GM23338 (cell line): ENCODE measurements around the gene MARCHF10. TPM values are rescaled to one million over a fixed set of nuclear protein-coding genes. Genes with fewer than 3 reads are reported as not detected.

Experiments used
- ATAC-seq: fragments of 200-7000 bp; cut with Tn5 transposase; 3 replicates; pipeline ENCODE4 v1.9.1; 2020
- DNase-seq: peaks from one replicate; pipeline ENCODE4 v3.0.0-alpha.2; 2015; ENCODE audit warnings: low spot score
- H2AFZ ChIP-seq: fragments of 200-600 bp; sonication (generic); 2 replicates; pipeline ENCODE4 v1.8.0; 2016; ENCODE audit warnings: antibody characterized with exemption, mild to moderate bottlenecking, moderate library complexity
- H3F3A ChIP-seq: fragments of 200-600 bp; sonication (generic); replicated peaks from 2 replicates; pipeline ENCODE4 v1.8.0; 2017; ENCODE audit warnings: antibody characterized with exemption, mixed run types, low read depth
- H3K27ac ChIP-seq: fragments of 200-600 bp; sonication (generic); 2 replicates; pipeline ENCODE4 v1.6.1; 2016; ENCODE audit warnings: low read depth
- H3K27me3 ChIP-seq: fragments of 200-600 bp; sonication (generic); 2 replicates; pipeline ENCODE4 v1.8.0; 2016; ENCODE audit warnings: mild to moderate bottlenecking, mixed run types, moderate library complexity; ENCODE audit not compliant: insufficient read depth
- H3K36me3 ChIP-seq: fragments of 200-600 bp; sonication (generic); 2 replicates; pipeline ENCODE4 v1.8.0; 2016; ENCODE audit warnings: mild to moderate bottlenecking; ENCODE audit not compliant: insufficient read depth
- H3K4me1 ChIP-seq: fragments of 200-600 bp; sonication (generic); 2 replicates; pipeline ENCODE4 v1.8.0; 2016; ENCODE audit warnings: mild to moderate bottlenecking, moderate library complexity; ENCODE audit not compliant: insufficient read depth
- H3K4me2 ChIP-seq: fragments of 200-600 bp; sonication (generic); 2 replicates; pipeline ENCODE4 v1.7.1; 2017; ENCODE audit warnings: mixed run types
- H3K4me3 ChIP-seq: fragments of 200-600 bp; sonication (generic); 2 replicates; pipeline ENCODE4 v1.6.1; 2016; ENCODE audit warnings: mixed run types
- H3K79me2 ChIP-seq: fragments of 200-600 bp; sonication (generic); replicated peaks from 2 replicates; pipeline ENCODE4 v1.8.0; 2017; ENCODE audit warnings: mild to moderate bottlenecking; ENCODE audit not compliant: insufficient read depth
- H3K9me2 ChIP-seq: fragments of 200-600 bp; sonication (generic); 2 replicates; pipeline ENCODE4 v1.8.0; 2017; ENCODE audit not compliant: insufficient read depth
- H4K20me1 ChIP-seq: fragments of 200-600 bp; sonication (generic); replicated peaks from 2 replicates; pipeline ENCODE4 v1.8.0; 2017; ENCODE audit warnings: mild to moderate bottlenecking; ENCODE audit not compliant: insufficient read depth
- H3K27ac Mint-ChIP-seq: 2 replicates; pipeline ENCODE4 v1.8.0; 2020; ENCODE audit warnings: inconsistent platforms, mild to moderate bottlenecking, moderate library complexity, mixed read lengths
- H3K27me3 Mint-ChIP-seq: 3 replicates; pipeline ENCODE4 v1.8.0; 2022; ENCODE audit warnings: low read depth, mild to moderate bottlenecking, moderate library complexity, mixed read lengths, inconsistent platforms; ENCODE audit not compliant: insufficient read depth, poor library complexity
- H3K36me3 Mint-ChIP-seq: 3 replicates; pipeline ENCODE4 v1.8.0; 2021; ENCODE audit warnings: low read depth, mild to moderate bottlenecking, inconsistent platforms, moderate library complexity, mixed read lengths
- H3K4me1 Mint-ChIP-seq: 3 replicates; pipeline ENCODE4 v1.8.0; 2020; ENCODE audit warnings: mild to moderate bottlenecking, inconsistent platforms, mixed read lengths
- H3K4me3 Mint-ChIP-seq: 3 replicates; pipeline ENCODE4 v1.8.0; 2021; ENCODE audit warnings: moderate library complexity, mild to moderate bottlenecking, inconsistent platforms, mixed read lengths
- H3K9me3 Mint-ChIP-seq: 3 replicates; pipeline ENCODE4 v1.8.0; 2020; ENCODE audit warnings: moderate library complexity, mild to moderate bottlenecking, inconsistent platforms, mixed read lengths
- CREB1 ChIP-seq: fragments of 250-450 bp; sonication (Bioruptor Pico); IDR thresholded peaks from 2 replicates; pipeline ENCODE4 v1.5.0; 2020; ENCODE audit warnings: low read depth, mild to moderate bottlenecking, moderate library complexity
- CTCF ChIP-seq, 2 experiments: fragments of 200-600 bp in 1 of 2; sonication (generic) in 1 of 2; conservative IDR thresholded peaks; 2 replicates each; pipeline versions ENCODE4 v1.5.1 to v1.6.1; 2016 to 2017; ENCODE audit warnings: antibody characterized with exemption in 2 of 2, low read depth in 2 of 2, mild to moderate bottlenecking in 2 of 2, moderate library complexity in 1 of 2
- ETS1 ChIP-seq: IDR thresholded peaks from 2 replicates; pipeline ENCODE4 v1.6.1; 2016; ENCODE audit warnings: antibody characterized with exemption
- EZH2phosphoT487 ChIP-seq: fragments of 200-600 bp; sonication (generic); IDR thresholded peaks from one replicate; pipeline ENCODE4 v1.8.1; 2018; ENCODE audit warnings: antibody characterized with exemption; ENCODE audit not compliant: unreplicated experiment
- JUNB ChIP-seq: IDR thresholded peaks from one replicate; pipeline ENCODE4 v1.6.1; 2016; ENCODE audit warnings: antibody characterized with exemption; ENCODE audit not compliant: unreplicated experiment
- POLR2AphosphoS5 ChIP-seq: IDR thresholded peaks from 2 replicates; pipeline ENCODE4 v1.6.1; 2016; ENCODE audit warnings: antibody characterized with exemption, low read depth
- REST ChIP-seq: IDR thresholded peaks from one replicate; pipeline ENCODE4 v1.6.1; 2018; ENCODE audit warnings: antibody characterized with exemption; ENCODE audit not compliant: unreplicated experiment
- ZNF114 ChIP-seq: fragments of 250-450 bp; sonication (Bioruptor Pico); IDR thresholded peaks from 2 replicates; pipeline ENCODE4 v1.5.0; 2020; ENCODE audit warnings: mild to moderate bottlenecking, moderate library complexity
- ZNF462 ChIP-seq: fragments of 250-450 bp; sonication (Bioruptor Pico); IDR thresholded peaks from 2 replicates; pipeline ENCODE4 v1.5.0; 2020; ENCODE audit warnings: mild to moderate bottlenecking, moderate library complexity
- polyA plus RNA-seq: library from polyadenylated mRNA; unstranded; fragments of >200 nt; fragmentation: Nextera tagmentation; extraction: Ambion mirVana; gene quantifications from 2 replicates; pipeline ENCODE4 v1.2.1, GENCODE V29; 2016
- total RNA-seq: library from RNA; depleted of rRNA; stranded (reverse); fragments of >200 nt; shearing (Covaris generic); gene quantifications from 2 replicates; pipeline ENCODE4 v1.2.3, GENCODE V29; 2014

The MARCHF10 gene
- total and polyA plus RNA-seq, 2 experiments from 2014 or later: 0.50 TPM; not detected in 1

GRCh38 chr17:62732125-62732524 is 76.0 kb downstream of the MARCHF10 start:
- DNase-seq (no peak), ATAC-seq (no peak)
- Histone ChIP-seq H3K9me2 (no peaks in the 10 kb centered on the region), H3K27me3 (no peaks in the 10 kb centered on the region), H2AFZ (peak overlapping the region; percentile 19; the same call in 1 of the 2 replicates), H3K4me2 (no peak overlapping the region), H3F3A (no peaks in the 10 kb centered on the region), H3K27ac (no peak overlapping the region), H3K79me2 (no peaks in the 10 kb centered on the region), H3K36me3 (no peaks in the 10 kb centered on the region), H3K4me3 (no peak overlapping the region), H3K4me1 (peaks cover 25% of the 10 kb centered on the region), H4K20me1 (no peaks in the 10 kb centered on the region)
- TF ChIP-seq ETS1 (no peak), CTCF (conservative IDR thresholded peaks at IDR 0.05; ENCODE audit: low read depth in 2 of 2) (no peak), ZNF462 (CRISPR knock-in tag) (no peak), EZH2phosphoT487 (no peak), CREB1 (CRISPR knock-in tag) (no peak), ZNF114 (CRISPR knock-in tag) (no peak), POLR2AphosphoS5 (no peak), REST (no peak), JUNB (no peak)
- Mint-ChIP-seq H3K9me3 (peaks cover 9% of the 10 kb centered on the region), H3K36me3 (no peaks in the 10 kb centered on the region; the same call in 2 of the 3 replicates), H3K27ac (peak overlapping the region; percentile 56; the same call in 1 of the 2 replicates), H3K27me3 (peaks cover 9% of the 10 kb centered on the region), H3K4me1 (peaks cover 36% of the 10 kb centered on the region), H3K4me3 (no peak overlapping the region)
